HFFc6 (cell line): ENCODE results near the gene OTOGL. TPM values are rescaled to one million over a fixed set of nuclear protein-coding genes. Genes with fewer than 3 reads are reported as not detected.
"Not testable (repeated sequence)": the region's sequence is repeated elsewhere in the genome, so short reads cannot be mapped to it uniquely, and the experiment has no call there.

ENCODE experiments used
- DNase-seq: peaks from one replicate; pipeline ENCODE4 v3.0.0-alpha.2; 2018
- H3K27ac Mint-ChIP-seq: 2 replicates; pipeline ENCODE4 v1.8.0; 2020; ENCODE audit warnings: mild to moderate bottlenecking, mixed read lengths
- H3K27me3 Mint-ChIP-seq: 2 replicates; pipeline ENCODE4 v1.8.0; 2021; ENCODE audit warnings: mild to moderate bottlenecking, moderate library complexity, mixed read lengths; ENCODE audit not compliant: insufficient read depth
- H3K36me3 Mint-ChIP-seq: 2 replicates; pipeline ENCODE4 v1.8.0; 2021; ENCODE audit warnings: low read depth, mixed read lengths
- H3K4me1 Mint-ChIP-seq: 2 replicates; pipeline ENCODE4 v1.8.0; 2020; ENCODE audit warnings: low read depth, mixed read lengths
- H3K4me3 Mint-ChIP-seq: 2 replicates; pipeline ENCODE4 v1.8.0; 2020; ENCODE audit warnings: mild to moderate bottlenecking, moderate library complexity, mixed read lengths
- H3K9me3 Mint-ChIP-seq: 2 replicates; pipeline ENCODE4 v1.8.0; 2020; ENCODE audit warnings: mild to moderate bottlenecking, mixed read lengths
- CTCF ChIP-seq: fragments of 200-600 bp; sonication (generic); IDR thresholded peaks from 2 replicates; pipeline ENCODE4 v1.5.0; 2021; ENCODE audit warnings: antibody characterized with exemption, mild to moderate bottlenecking
- total RNA-seq, 6 experiments: library from RNA; stranded (reverse); fragmentation: NEBNext Ultra II Directional; extraction: Animal tissue kit (Norgen Biotek cat#: 25700); gene quantifications; 2 replicates in 1 of 6; 3 replicates in 5 of 6; pipeline ENCODE4 v1.2.3, GENCODE V29; 2021

OTOGL gene
- total RNA-seq, 6 experiments from 2014 or later, result 0.12 to 0.32 (median 0.20) TPM

- DNase-seq, result no peak
- no peak for TF ChIP-seq CTCF
- no peak overlapping the region for H3K4me3 Mint-ChIP-seq
These were observed 30.7 kb downstream of the OTOGL start for GRCh38 chr12:80129895-80130530.

DNA sequence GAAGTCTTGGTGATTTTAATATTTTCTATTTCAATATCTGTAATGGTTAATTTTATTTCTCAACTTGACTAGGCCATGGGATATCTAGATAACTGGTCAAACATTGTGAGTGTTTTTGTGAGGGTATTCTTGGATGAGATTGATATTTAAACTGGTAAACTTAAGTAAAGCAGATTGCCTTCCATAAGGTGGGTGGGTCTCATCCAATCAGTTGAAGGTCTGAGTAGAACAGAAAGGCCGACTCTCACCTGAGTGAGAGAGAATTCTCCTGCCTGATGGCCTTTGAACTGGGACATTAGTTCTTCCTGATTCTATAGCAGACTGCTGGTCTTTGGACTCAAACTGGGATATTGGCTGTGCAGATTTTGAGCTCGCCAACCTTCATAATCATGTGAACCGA is 36.3 kb downstream of the OTOGL start:
- TF ChIP-seq CTCF, result no peak
- Mint-ChIP-seq H3K4me1 (no peaks in the 10 kb centered on the region), H3K36me3 (no peaks in the 10 kb centered on the region), H3K9me3 (no peaks in the 10 kb centered on the region), H3K27me3 (no peaks in the 10 kb centered on the region; the same call in 1 of the 2 replicates), H3K4me3 (no peak overlapping the region), H3K27ac (no peak overlapping the region)
- DNase-seq, result no peak

More at GRCh38 chr12:80129895-80130530, 30.7 kb downstream of the OTOGL start:
- Mint-ChIP-seq H3K4me1 (peaks cover 10% of the 10 kb centered on the region), H3K9me3 (peaks cover 11% of the 10 kb centered on the region), H3K27ac (no peak overlapping the region; the same call in 1 of the 2 replicates), H3K27me3 (peaks cover 1% of the 10 kb centered on the region; the same call in 1 of the 2 replicates), H3K36me3 (peaks cover 18% of the 10 kb centered on the region)

GRCh38 chr12:80140005-80140404 is 40.7 kb downstream of the OTOGL start:
- no peaks in the 10 kb centered on the region; the same call in 1 of the 2 replicates for H3K27me3 Mint-ChIP-seq
- H3K27ac Mint-ChIP-seq, result no peak overlapping the region
- H3K36me3 Mint-ChIP-seq, result no peaks in the 10 kb centered on the region
- no peaks in the 10 kb centered on the region for H3K9me3 Mint-ChIP-seq
- H3K4me3 Mint-ChIP-seq, result no peak overlapping the region
- no peak for DNase-seq
- TF ChIP-seq CTCF, result no peak
- no peaks in the 10 kb centered on the region for H3K4me1 Mint-ChIP-seq

GRCh38 chr12:80142640-80143039 is 43.3 kb downstream of the OTOGL start:
- H3K36me3 Mint-ChIP-seq, result no peaks in the 10 kb centered on the region
- no peaks in the 10 kb centered on the region for H3K9me3 Mint-ChIP-seq
- H3K27ac Mint-ChIP-seq, result no peak overlapping the region
- no peak overlapping the region for H3K4me3 Mint-ChIP-seq
- H3K27me3 Mint-ChIP-seq, result no peaks in the 10 kb centered on the region; the same call in 1 of the 2 replicates
- H3K4me1 Mint-ChIP-seq, result no peaks in the 10 kb centered on the region
- TF ChIP-seq CTCF, result no peak
- no peak for DNase-seq

DNA sequence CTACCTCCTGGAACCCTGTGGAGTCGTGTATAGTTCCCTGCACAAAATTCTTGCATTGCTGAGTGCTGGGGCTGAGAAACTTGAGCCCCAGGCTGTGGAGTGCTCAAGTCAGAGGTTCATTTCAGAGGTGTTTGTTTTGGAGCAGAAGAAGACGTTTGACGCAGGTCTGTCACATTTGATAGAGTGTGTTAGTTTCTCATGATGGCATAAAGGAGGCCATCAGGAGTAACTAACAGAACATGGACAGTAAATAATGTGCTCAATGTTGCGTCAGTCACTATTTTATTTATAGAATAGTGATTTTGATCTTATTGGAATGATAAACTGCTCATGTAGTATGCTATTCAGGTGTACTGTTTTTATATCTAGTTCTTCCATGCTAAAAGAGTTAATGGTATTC is 44.2 kb downstream of the OTOGL start:
- Mint-ChIP-seq H3K36me3 (no peaks in the 10 kb centered on the region), H3K4me1 (no peaks in the 10 kb centered on the region), H3K4me3 (no peak overlapping the region), H3K9me3 (no peaks in the 10 kb centered on the region), H3K27ac (no peak overlapping the region), H3K27me3 (peaks cover 1% of the 10 kb centered on the region; the same call in 1 of the 2 replicates)
- TF ChIP-seq CTCF, result no peak
- no peak for DNase-seq

DNA sequence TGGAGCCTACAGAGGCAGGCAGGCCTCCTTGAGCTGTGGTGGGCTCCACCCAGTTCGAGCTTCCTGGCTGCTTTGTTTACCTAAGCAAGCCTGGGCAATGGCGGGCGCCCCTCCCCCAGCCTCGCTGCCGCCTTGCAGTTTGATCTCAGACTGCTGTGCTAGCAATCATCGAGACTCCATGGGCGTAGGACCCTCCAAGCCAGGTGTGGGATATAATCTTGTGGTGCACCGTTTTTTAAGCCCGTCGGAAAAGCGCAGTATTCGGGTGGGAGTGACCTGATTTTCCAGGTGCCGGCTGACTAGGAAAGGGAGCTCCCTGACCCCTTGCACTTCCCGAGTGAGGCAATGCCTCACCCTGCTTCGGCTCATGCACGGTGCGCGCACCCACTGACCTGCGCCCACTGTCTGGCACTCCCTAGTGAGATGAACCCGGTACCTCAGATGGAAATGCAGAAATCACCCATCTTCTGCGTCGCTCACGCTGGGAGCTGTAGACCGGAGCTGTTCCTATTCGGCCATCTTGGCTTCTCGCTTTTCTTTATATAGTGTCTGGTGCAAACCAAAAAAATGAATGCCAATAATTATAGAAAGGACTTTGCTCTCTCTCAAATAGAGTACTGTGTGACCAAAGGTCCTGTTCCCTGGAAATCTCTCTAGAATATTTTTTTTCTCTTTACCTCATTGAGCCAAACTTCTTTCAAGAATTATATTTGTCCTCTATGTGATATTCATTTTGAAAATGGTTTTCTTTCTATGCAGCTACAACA is 50.4 kb downstream of the OTOGL start:
- H3K9me3 Mint-ChIP-seq, H3K4me3 Mint-ChIP-seq, H3K36me3 Mint-ChIP-seq, H3K4me1 Mint-ChIP-seq, H3K27me3 Mint-ChIP-seq, DNase-seq, H3K27ac Mint-ChIP-seq: not testable (repeated sequence)
